ENCODE results near the gene ALDOB. TPM values are rescaled to one million over a fixed set of nuclear protein-coding genes. Genes with fewer than 3 reads are reported as not detected.

ALDOB gene
- total RNA-seq, 1 donor from 2014 or later = not detected

GRCh38 chr9:101437806-101438232, 2.2 kb upstream of the ALDOB start:
- Mint-ChIP-seq H3K27me3 (ENCODE audit: low read depth) (no peaks in the 10 kb centered on the region), H3K4me3 (no peak overlapping the region), H3K9me3 (no peaks in the 10 kb centered on the region), H3K4me1 (no peaks in the 10 kb centered on the region), H3K27ac (ENCODE audit: unreplicated experiment) (no peak overlapping the region), H3K36me3 (ENCODE audit: low read depth) (no peaks in the 10 kb centered on the region)
- TF ChIP-seq, protein P1, sequence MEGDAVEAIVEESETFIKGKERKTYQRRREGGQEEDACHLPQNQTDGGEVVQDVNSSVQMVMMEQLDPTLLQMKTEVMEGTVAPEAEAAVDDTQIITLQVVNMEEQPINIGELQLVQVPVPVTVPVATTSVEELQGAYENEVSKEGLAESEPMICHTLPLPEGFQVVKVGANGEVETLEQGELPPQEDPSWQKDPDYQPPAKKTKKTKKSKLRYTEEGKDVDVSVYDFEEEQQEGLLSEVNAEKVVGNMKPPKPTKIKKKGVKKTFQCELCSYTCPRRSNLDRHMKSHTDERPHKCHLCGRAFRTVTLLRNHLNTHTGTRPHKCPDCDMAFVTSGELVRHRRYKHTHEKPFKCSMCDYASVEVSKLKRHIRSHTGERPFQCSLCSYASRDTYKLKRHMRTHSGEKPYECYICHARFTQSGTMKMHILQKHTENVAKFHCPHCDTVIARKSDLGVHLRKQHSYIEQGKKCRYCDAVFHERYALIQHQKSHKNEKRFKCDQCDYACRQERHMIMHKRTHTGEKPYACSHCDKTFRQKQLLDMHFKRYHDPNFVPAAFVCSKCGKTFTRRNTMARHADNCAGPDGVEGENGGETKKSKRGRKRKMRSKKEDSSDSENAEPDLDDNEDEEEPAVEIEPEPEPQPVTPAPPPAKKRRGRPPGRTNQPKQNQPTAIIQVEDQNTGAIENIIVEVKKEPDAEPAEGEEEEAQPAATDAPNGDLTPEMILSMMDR (conservative IDR thresholded peaks at IDR 0.05) = no peak
- DNase-seq (ENCODE audit: low read depth, low spot score) = no peak

GRCh38 chr9:101434998-101435397, 576 bp downstream of the ALDOB start:
- Mint-ChIP-seq H3K4me1 (no peaks in the 10 kb centered on the region), H3K27me3 (ENCODE audit: low read depth) (no peaks in the 10 kb centered on the region), H3K4me3 (no peak overlapping the region), H3K9me3 (no peaks in the 10 kb centered on the region), H3K36me3 (ENCODE audit: low read depth) (no peaks in the 10 kb centered on the region), H3K27ac (ENCODE audit: unreplicated experiment) (no peak overlapping the region)
- TF ChIP-seq, protein P1 (conservative IDR thresholded peaks at IDR 0.05) = no peak
- no peak for DNase-seq (ENCODE audit: low read depth, low spot score)

DNA sequence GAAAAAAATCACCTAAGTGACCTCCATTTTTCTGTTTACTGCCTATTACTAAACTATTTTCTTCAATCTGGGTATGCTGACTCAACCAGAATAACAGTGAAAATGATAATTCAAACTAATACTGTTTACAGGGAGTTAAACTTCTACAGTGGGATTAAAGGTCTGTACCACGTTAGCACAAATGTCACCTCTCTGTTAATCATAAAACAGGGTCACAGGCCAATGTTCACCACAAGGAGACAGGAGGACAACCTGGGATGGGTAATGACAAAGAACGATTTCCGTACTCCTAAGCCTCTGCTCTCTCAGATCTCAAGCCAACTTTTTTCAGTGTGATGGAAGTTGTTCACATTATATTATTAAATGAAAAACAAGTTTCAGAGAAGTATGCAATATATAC, 2.3 kb downstream of the ALDOB start:
- Mint-ChIP-seq H3K27ac (ENCODE audit: unreplicated experiment) (no peak overlapping the region), H3K4me3 (no peak overlapping the region), H3K36me3 (ENCODE audit: low read depth) (no peaks in the 10 kb centered on the region), H3K9me3 (no peaks in the 10 kb centered on the region), H3K27me3 (ENCODE audit: low read depth) (peaks cover 4% of the 10 kb centered on the region), H3K4me1 (no peaks in the 10 kb centered on the region)
- TF ChIP-seq, protein P1 (conservative IDR thresholded peaks at IDR 0.05) = no peak
- DNase-seq (ENCODE audit: low read depth, low spot score) = no peak

GRCh38 chr9:101432740-101433139, 2.8 kb downstream of the ALDOB start:
- Mint-ChIP-seq H3K36me3 (ENCODE audit: low read depth) (no peaks in the 10 kb centered on the region), H3K9me3 (no peaks in the 10 kb centered on the region), H3K4me3 (no peak overlapping the region), H3K27ac (ENCODE audit: unreplicated experiment) (no peak overlapping the region), H3K4me1 (no peaks in the 10 kb centered on the region), H3K27me3 (ENCODE audit: low read depth) (peaks cover 4% of the 10 kb centered on the region)
- TF ChIP-seq, protein P1 (conservative IDR thresholded peaks at IDR 0.05) = no peak
- no peak for DNase-seq (ENCODE audit: low read depth, low spot score)

DNA sequence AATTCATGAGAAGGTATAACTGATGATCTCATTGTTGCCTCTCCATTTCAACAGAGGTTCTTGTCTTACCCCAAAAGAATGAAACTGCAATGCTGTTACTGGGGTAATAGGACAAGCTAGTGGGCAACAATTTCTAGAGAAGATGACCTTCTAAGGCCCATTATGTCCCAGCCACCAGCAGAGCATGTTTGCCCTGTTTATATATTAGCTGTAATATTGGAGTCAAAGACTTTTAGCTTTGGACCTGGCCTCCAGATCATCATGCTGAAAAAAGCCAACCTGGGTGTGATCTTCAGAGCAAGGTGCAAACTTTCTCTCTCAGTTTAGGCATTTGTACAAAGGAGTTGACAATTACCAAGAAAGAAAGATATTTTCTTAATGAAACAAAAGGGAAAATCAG, 3.4 kb downstream of the ALDOB start:
- Mint-ChIP-seq H3K27ac (ENCODE audit: unreplicated experiment) (no peak overlapping the region), H3K9me3 (no peaks in the 10 kb centered on the region), H3K4me3 (no peak overlapping the region), H3K27me3 (ENCODE audit: low read depth) (peaks cover 4% of the 10 kb centered on the region), H3K4me1 (no peaks in the 10 kb centered on the region), H3K36me3 (ENCODE audit: low read depth) (no peaks in the 10 kb centered on the region)
- TF ChIP-seq, protein P1 (conservative IDR thresholded peaks at IDR 0.05) = no peak
- DNase-seq (ENCODE audit: low read depth, low spot score) = no peak

DNA sequence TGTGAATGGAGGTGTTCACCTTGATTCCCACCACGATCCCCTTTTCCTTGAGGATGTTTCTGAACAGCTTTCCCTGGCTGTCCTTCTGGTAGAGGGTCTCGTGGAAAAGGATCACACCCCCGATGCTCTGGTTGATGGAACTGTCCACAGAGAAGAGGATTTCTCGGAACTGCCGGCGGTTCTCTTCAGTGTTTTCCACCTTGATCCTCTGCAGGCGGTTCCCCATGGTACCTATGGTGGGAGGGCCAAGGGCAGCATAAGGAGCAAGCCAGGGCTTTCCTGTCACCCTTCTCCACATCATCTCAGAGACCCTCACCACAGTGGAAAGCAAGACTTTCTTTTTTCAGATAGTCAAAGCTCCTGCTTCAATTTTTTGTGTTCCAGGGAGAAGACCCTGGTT, 5.8 kb downstream of the ALDOB start:
- TF ChIP-seq, protein P1 (conservative IDR thresholded peaks at IDR 0.05) = no peak
- Mint-ChIP-seq H3K36me3 (ENCODE audit: low read depth) (no peaks in the 10 kb centered on the region), H3K4me1 (no peaks in the 10 kb centered on the region), H3K9me3 (no peaks in the 10 kb centered on the region), H3K27ac (ENCODE audit: unreplicated experiment) (no peak overlapping the region), H3K27me3 (ENCODE audit: low read depth) (peaks cover 4% of the 10 kb centered on the region), H3K4me3 (no peak overlapping the region)
- DNase-seq (ENCODE audit: low read depth, low spot score) = no peak

Measured in neural crest cell (in vitro differentiated cells).